ENCODE results near the gene MPPED2.

GRCh38 chr11:30424321-30424720, 161.8 kb downstream of the MPPED2 start:
- TF ChIP-seq CTCF (IDR thresholded peaks at IDR 0.05), result no peak
- TF ChIP-seq POLR2AphosphoS5 (IDR thresholded peaks at IDR 0.05), result no peak
- no peak for TF ChIP-seq EP300 (IDR thresholded peaks at IDR 0.05)
